PC-3 (cell line): ENCODE data around the gene LIMS2. TPM values are rescaled to one million over a fixed set of nuclear protein-coding genes. Genes with fewer than 3 reads are reported as not detected.

Source experiments
- ATAC-seq: fragments of 200-7000 bp; cut with Tn5 transposase; 2 replicates; pipeline ENCODE4 v1.9.1; 2020; ENCODE audit warnings: mild to moderate bottlenecking, moderate library complexity
- BruUV-seq: library from RNA; stranded (reverse); fragments of 400-500 nt; replicated peaks from 2 replicates; lab custom pipeline; 2021; lab: Mats Ljungman, UMichigan
- CTCF ChIA-PET: fragments of 300-600 bp; sonication (Branson Sonifier 250); formaldehyde crosslinking; loops from one replicate; lab custom pipeline; 2022; ENCODE audit warnings: antibody characterized with exemption; lab: Charles Lee
- POLR2A ChIA-PET: fragments of 300-600 bp; sonication (Branson Sonifier 250); formaldehyde crosslinking; loops from one replicate; lab custom pipeline; 2022; ENCODE audit warnings: antibody characterized with exemption; ENCODE audit not compliant: unreplicated experiment; lab: Charles Lee
- DNase-seq: peaks from one replicate; pipeline ENCODE4 v3.0.0-alpha.2; 2015
- H2AFZ ChIP-seq: fragments of 300-600 bp; sonication (generic); 2 replicates; pipeline ENCODE4 v1.6.0; 2016; ENCODE audit warnings: antibody characterized with exemption, low read length
- H3F3A ChIP-seq: fragments of 300-600 bp; sonication (generic); one replicate; pipeline ENCODE4 v1.6.0; 2017; ENCODE audit warnings: antibody characterized with exemption, low read length, control low read depth, mild to moderate bottlenecking; ENCODE audit not compliant: unreplicated experiment
- H3K27ac ChIP-seq: fragments of 300-600 bp; sonication (generic); 2 replicates; pipeline ENCODE4 v1.5.1; 2016; ENCODE audit warnings: mild to moderate bottlenecking, low read length
- H3K27me3 ChIP-seq: fragments of 300-600 bp; sonication (generic); 2 replicates; pipeline ENCODE4 v1.6.1; 2016; ENCODE audit warnings: low read length, mixed read lengths
- H3K36me3 ChIP-seq: fragments of 300-600 bp; sonication (generic); 2 replicates; pipeline ENCODE4 v1.6.1; 2016; ENCODE audit warnings: low read depth, mixed run types, low read length, mixed read lengths
- H3K4me1 ChIP-seq: fragments of 300-600 bp; sonication (generic); 2 replicates; pipeline ENCODE4 v1.5.1; 2016; ENCODE audit warnings: low read length; ENCODE audit not compliant: insufficient read depth
- H3K4me2 ChIP-seq: fragments of 300-600 bp; sonication (generic); 2 replicates; pipeline ENCODE4 v1.6.0; 2016; ENCODE audit warnings: low read length
- H3K4me3 ChIP-seq: fragments of 300-600 bp; sonication (generic); 2 replicates; pipeline ENCODE4 v1.5.1; 2016; ENCODE audit warnings: mild to moderate bottlenecking, low read length, mixed read lengths
- H3K79me2 ChIP-seq: fragments of 300-600 bp; sonication (generic); 2 replicates; pipeline ENCODE4 v1.6.1; 2017; ENCODE audit warnings: low read length, mixed read lengths
- H3K9ac ChIP-seq: fragments of 300-600 bp; sonication (generic); 2 replicates; pipeline ENCODE4 v1.6.0; 2016; ENCODE audit warnings: mild to moderate bottlenecking, low read length
- H3K9me2 ChIP-seq: fragments of 300-600 bp; sonication (generic); replicated peaks from 2 replicates; pipeline ENCODE4 v1.6.1; 2016; ENCODE audit warnings: mixed run types, low read length, mixed read lengths
- H3K9me3 ChIP-seq: fragments of 300-600 bp; sonication (generic); 2 replicates; pipeline ENCODE4 v1.6.1; 2016; ENCODE audit warnings: low read length, mixed read lengths
- H4K20me1 ChIP-seq: fragments of 300-600 bp; sonication (generic); 2 replicates; pipeline ENCODE4 v1.6.1; 2016; ENCODE audit warnings: low read length, mixed read lengths
- EZH2 ChIP-seq: fragments of 300-600 bp; sonication (generic); IDR thresholded peaks from one replicate; pipeline ENCODE4 v1.6.1; 2017; ENCODE audit warnings: antibody characterized with exemption, mild to moderate bottlenecking, low read length; ENCODE audit not compliant: unreplicated experiment
- EZH2phosphoT487 ChIP-seq: fragments of 300-600 bp; sonication (generic); IDR thresholded peaks from 2 replicates; pipeline ENCODE4 v1.6.1; 2018; ENCODE audit warnings: mild to moderate bottlenecking, antibody characterized with exemption, low read length, borderline replicate concordance
- intact Hi-C: fragments of 100-400 bp; cut with micrococcal nuclease; formaldehyde crosslinking; loops from 2 replicates; pipeline ENCODE4 v1.9.0; 2023
- total RNA-seq: library from RNA; depleted of rRNA; stranded (reverse); fragments of >200 nt; gene quantifications from 2 replicates; pipeline ENCODE4 v1.2.3, GENCODE V29; 2014
- TF ChIP-seq, protein P1 (sequence below): fragments of 300-600 bp; sonication (generic); conservative IDR thresholded peaks from 2 replicates; pipeline ENCODE4 v1.5.1; 2017; ENCODE audit warnings: antibody characterized with exemption, low read depth, mild to moderate bottlenecking, low read length

Gene LIMS2
- total RNA-seq, 1 experiment from 2014 or later = 5.0 TPM

DNA sequence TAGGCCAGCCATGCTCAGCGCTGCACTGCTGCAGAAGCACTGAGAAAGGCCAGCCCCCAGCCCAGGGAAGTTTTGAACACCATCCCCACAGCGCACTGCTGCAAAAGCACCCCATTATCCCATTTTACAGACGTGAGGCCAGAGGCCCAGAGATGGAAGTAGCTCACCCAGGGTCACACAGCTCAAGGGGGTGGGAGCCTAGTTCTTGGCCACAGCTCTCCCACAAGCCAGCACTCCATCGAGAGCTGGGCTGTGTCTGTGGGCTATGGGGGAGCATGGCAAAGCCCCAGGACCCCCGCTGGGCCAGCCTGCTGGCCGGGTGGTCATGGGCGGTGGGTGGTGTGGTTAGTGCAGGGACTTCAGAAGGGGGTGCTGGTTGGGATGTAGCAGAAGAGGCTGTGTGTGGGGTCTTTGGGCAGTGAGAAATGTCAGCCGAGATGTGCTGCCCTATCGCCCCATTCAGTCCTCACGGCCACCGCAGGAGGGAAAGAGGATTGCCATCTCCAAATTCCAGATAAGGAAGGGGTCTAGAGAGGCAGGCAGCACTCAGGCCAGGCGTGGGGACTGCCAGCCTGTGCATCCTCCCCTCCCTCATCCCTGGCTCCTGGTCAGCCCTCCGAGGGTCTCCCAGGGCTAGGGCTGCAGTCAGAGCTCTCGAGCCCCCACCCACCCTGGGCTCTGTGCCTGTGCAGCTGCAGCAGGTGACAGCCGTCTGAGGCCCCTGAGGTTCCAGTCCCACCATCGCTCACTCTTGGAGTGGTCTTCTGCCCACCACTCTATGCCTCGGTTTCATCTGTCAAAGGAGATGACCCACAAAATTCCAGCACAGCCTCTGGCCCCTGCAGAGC is 46.3 kb downstream of the LIMS2 start:
- Histone ChIP-seq H3K9me2 (no peaks in the 10 kb centered on the region), H4K20me1 (no peaks in the 10 kb centered on the region), H3K4me3 (no peak overlapping the region), H3K4me1 (peaks cover 14% of the 10 kb centered on the region), H3K9me3 (no peaks in the 10 kb centered on the region), H3F3A (no peaks in the 10 kb centered on the region), H2AFZ (no peak overlapping the region), H3K79me2 (peaks cover 11% of the 10 kb centered on the region), H3K9ac (no peak overlapping the region), H3K27me3 (no peaks in the 10 kb centered on the region), H3K36me3 (peaks cover 11% of the 10 kb centered on the region; the same call in 1 of the 2 replicates), H3K27ac (no peak overlapping the region), H3K4me2 (no peak overlapping the region)
- ChIA-PET CTCF (no interaction called here), POLR2A (no interaction called here)
- ATAC-seq (no peak), DNase-seq (no peak)
- BruUV-seq = no TSS peak
- intact Hi-C loops = no loop called here
- TF ChIP-seq EZH2 = no peak
- TF ChIP-seq EZH2phosphoT487 = no peak
- TF ChIP-seq, protein P1, sequence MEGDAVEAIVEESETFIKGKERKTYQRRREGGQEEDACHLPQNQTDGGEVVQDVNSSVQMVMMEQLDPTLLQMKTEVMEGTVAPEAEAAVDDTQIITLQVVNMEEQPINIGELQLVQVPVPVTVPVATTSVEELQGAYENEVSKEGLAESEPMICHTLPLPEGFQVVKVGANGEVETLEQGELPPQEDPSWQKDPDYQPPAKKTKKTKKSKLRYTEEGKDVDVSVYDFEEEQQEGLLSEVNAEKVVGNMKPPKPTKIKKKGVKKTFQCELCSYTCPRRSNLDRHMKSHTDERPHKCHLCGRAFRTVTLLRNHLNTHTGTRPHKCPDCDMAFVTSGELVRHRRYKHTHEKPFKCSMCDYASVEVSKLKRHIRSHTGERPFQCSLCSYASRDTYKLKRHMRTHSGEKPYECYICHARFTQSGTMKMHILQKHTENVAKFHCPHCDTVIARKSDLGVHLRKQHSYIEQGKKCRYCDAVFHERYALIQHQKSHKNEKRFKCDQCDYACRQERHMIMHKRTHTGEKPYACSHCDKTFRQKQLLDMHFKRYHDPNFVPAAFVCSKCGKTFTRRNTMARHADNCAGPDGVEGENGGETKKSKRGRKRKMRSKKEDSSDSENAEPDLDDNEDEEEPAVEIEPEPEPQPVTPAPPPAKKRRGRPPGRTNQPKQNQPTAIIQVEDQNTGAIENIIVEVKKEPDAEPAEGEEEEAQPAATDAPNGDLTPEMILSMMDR = no peak

GRCh38 chr2:127627740-127628571 is 47.4 kb downstream of the LIMS2 start:
- no peaks in the 10 kb centered on the region for H3K9me2 ChIP-seq
- H3K4me2 ChIP-seq = no peak overlapping the region
- POLR2A ChIA-PET = no interaction called here
- H2AFZ ChIP-seq = no peak overlapping the region
- CTCF ChIA-PET = no interaction called here
- no peak overlapping the region for H3K27ac ChIP-seq
- H3K9ac ChIP-seq = no peak overlapping the region
- DNase-seq = no peak
- intact Hi-C loops = no loop called here
- H4K20me1 ChIP-seq = no peaks in the 10 kb centered on the region
- H3F3A ChIP-seq = no peaks in the 10 kb centered on the region
- H3K4me3 ChIP-seq = no peak overlapping the region
- peaks cover 14% of the 10 kb centered on the region for H3K79me2 ChIP-seq
- BruUV-seq = no TSS peak
- TF ChIP-seq EZH2 (no peak), EZH2phosphoT487 (no peak)
- TF ChIP-seq, protein P1 = no peak
- H3K9me3 ChIP-seq = no peaks in the 10 kb centered on the region
- H3K4me1 ChIP-seq = peaks cover 25% of the 10 kb centered on the region
- H3K27me3 ChIP-seq = no peaks in the 10 kb centered on the region
- peaks cover 12% of the 10 kb centered on the region; the same call in 1 of the 2 replicates for H3K36me3 ChIP-seq
- no peak for ATAC-seq
